ENCODE data around the gene DHRS3.

GRCh38 chr1:12543740-12544154, 74.3 kb downstream of the DHRS3 start:
- TF ChIP-seq CTCF (optimal IDR thresholded peaks at IDR 0.05 in 1 of 3, IDR thresholded peaks at IDR 0.05 in 1 of 3, conservative IDR thresholded peaks at IDR 0.05 in 1 of 3; ENCODE audit: extremely low read depth in 1 of 3, insufficient read depth in 2 of 3, low read length in 3 of 3) = no peak
- no peak for TF ChIP-seq EZH2 (IDR thresholded peaks at IDR 0.05; ENCODE audit: low read length)

Measured in keratinocyte (primary cell).